H9 (cell line): ENCODE data around the gene SLC9A9. TPM values are rescaled to one million over a fixed set of nuclear protein-coding genes. Genes with fewer than 3 reads are reported as not detected.

Experiments used
- DNase-seq: peaks from one replicate; pipeline ENCODE4 v3.0.0-alpha.2; 2017
- H2AFZ ChIP-seq: one replicate; pipeline ENCODE4 v1.6.1; 2013; ENCODE audit warnings: mild to moderate bottlenecking, low read length, control low read depth, moderate library complexity
- H2AK5ac ChIP-seq: 2 replicates; pipeline ENCODE4 v1.6.1; 2013; ENCODE audit warnings: low read length, control low read depth, mixed read lengths; ENCODE audit not compliant: insufficient read length
- H2BK120ac ChIP-seq: one replicate; pipeline ENCODE4 v1.6.1; 2013; ENCODE audit warnings: low read depth, mild to moderate bottlenecking, low read length, control low read depth, inconsistent platforms; ENCODE audit not compliant: poor library complexity, severe bottlenecking
- H2BK12ac ChIP-seq: 2 replicates; pipeline ENCODE4 v1.6.1; 2013; ENCODE audit warnings: low read length, control low read depth, mixed read lengths, low read depth; ENCODE audit not compliant: insufficient read length
- H2BK15ac ChIP-seq: 2 replicates; pipeline ENCODE4 v1.6.1; 2013; ENCODE audit warnings: low read depth, low read length, control low read depth
- H2BK20ac ChIP-seq: one replicate; pipeline ENCODE4 v1.6.1; 2013; ENCODE audit warnings: low read depth, mild to moderate bottlenecking, low read length, control low read depth, inconsistent platforms; ENCODE audit not compliant: poor library complexity, severe bottlenecking
- H2BK5ac ChIP-seq: 2 replicates; pipeline ENCODE4 v1.6.1; 2013; ENCODE audit warnings: low read length, control low read depth, mixed read lengths; ENCODE audit not compliant: insufficient read length
- H3K14ac ChIP-seq: 2 replicates; pipeline ENCODE4 v1.6.1; 2013; ENCODE audit warnings: low read length, control low read depth; ENCODE audit not compliant: insufficient read depth
- H3K18ac ChIP-seq: 2 replicates; pipeline ENCODE4 v1.6.1; 2013; ENCODE audit warnings: low read depth, mild to moderate bottlenecking, mixed read lengths, low read length, control low read depth; ENCODE audit not compliant: insufficient read length
- H3K23ac ChIP-seq: 2 replicates; pipeline ENCODE4 v1.6.1; 2013; ENCODE audit warnings: low read length, control low read depth, mixed read lengths, low read depth; ENCODE audit not compliant: insufficient read length
- H3K23me2 ChIP-seq: 2 replicates; pipeline ENCODE4 v1.6.1; 2013; ENCODE audit warnings: low read depth, mild to moderate bottlenecking, mixed read lengths, low read length, control low read depth; ENCODE audit not compliant: insufficient read length, poor library complexity, severe bottlenecking
- H3K27ac ChIP-seq: 2 replicates; pipeline ENCODE4 v1.5.1; 2013; ENCODE audit warnings: low read length, control low read depth, mixed read lengths, low read depth; ENCODE audit not compliant: insufficient read length
- H3K27me3 ChIP-seq: 2 replicates; pipeline ENCODE4 v1.6.1; 2013; ENCODE audit warnings: low read length, control low read depth, inconsistent platforms; ENCODE audit not compliant: insufficient read depth
- H3K4ac ChIP-seq: 2 replicates; pipeline ENCODE4 v1.6.1; 2013; ENCODE audit warnings: low read depth, mild to moderate bottlenecking, control low read depth, inconsistent platforms, low read length, moderate library complexity
- H3K4me1 ChIP-seq: 2 replicates; pipeline ENCODE4 v1.6.1; 2013; ENCODE audit warnings: low read length, control low read depth, inconsistent platforms; ENCODE audit not compliant: insufficient read depth
- H3K4me2 ChIP-seq: 2 replicates; pipeline ENCODE4 v1.6.1; 2013; ENCODE audit warnings: low read length, control low read depth, mixed read lengths; ENCODE audit not compliant: insufficient read length, insufficient read depth
- H3K56ac ChIP-seq: 2 replicates; pipeline ENCODE4 v1.6.1; 2013; ENCODE audit warnings: low read depth, mild to moderate bottlenecking, mixed read lengths, low read length, control low read depth; ENCODE audit not compliant: insufficient read length
- H3K79me1 ChIP-seq: 2 replicates; pipeline ENCODE4 v1.6.1; 2013; ENCODE audit warnings: low read depth, mild to moderate bottlenecking, moderate library complexity, low read length, control low read depth, inconsistent platforms; ENCODE audit not compliant: insufficient read depth, poor library complexity, severe bottlenecking
- H3K79me2 ChIP-seq: 2 replicates; pipeline ENCODE4 v1.6.1; 2013; ENCODE audit warnings: low read length, control low read depth, inconsistent platforms; ENCODE audit not compliant: insufficient read depth
- H3K9ac ChIP-seq: 2 replicates; pipeline ENCODE4 v1.6.1; 2013; ENCODE audit warnings: low read length, control low read depth, mixed read lengths; ENCODE audit not compliant: insufficient read length; ENCODE audit errors: extremely low read depth
- H3K9me3 ChIP-seq: one replicate; pipeline ENCODE4 v1.6.1; 2013; ENCODE audit warnings: low read depth, low read length, inconsistent platforms; ENCODE audit not compliant: control insufficient read depth
- H3T11ph ChIP-seq: one replicate; pipeline ENCODE4 v1.6.1; 2013; ENCODE audit warnings: mild to moderate bottlenecking, low read length, control low read depth, inconsistent platforms
- H4K20me1 ChIP-seq: one replicate; pipeline ENCODE4 v1.6.1; 2013; ENCODE audit not compliant: control insufficient read depth, insufficient read length, insufficient read depth
- H4K5ac ChIP-seq: 2 replicates; pipeline ENCODE4 v1.6.1; 2013; ENCODE audit warnings: low read depth, mild to moderate bottlenecking, mixed read lengths, low read length, control low read depth; ENCODE audit not compliant: insufficient read length
- H4K8ac ChIP-seq: replicated peaks from 2 replicates; pipeline ENCODE4 v1.6.1; 2013; ENCODE audit warnings: low read length, control low read depth, mixed read lengths, low read depth; ENCODE audit not compliant: insufficient read length
- H4K91ac ChIP-seq: 2 replicates; pipeline ENCODE4 v1.6.1; 2013; ENCODE audit warnings: low read depth, mild to moderate bottlenecking, moderate library complexity, mixed read lengths, low read length, control low read depth; ENCODE audit not compliant: insufficient read length
- H3K27ac Mint-ChIP-seq, 3 experiments: 2 replicates in 2 of 3; 3 replicates in 1 of 3; pipeline ENCODE4 v1.8.0; 2020 to 2021; ENCODE audit warnings: mixed read lengths in 3 of 3, mild to moderate bottlenecking in 1 of 3, moderate library complexity in 1 of 3
- H3K27me3 Mint-ChIP-seq: 2 replicates; pipeline ENCODE4 v1.8.0; 2021; ENCODE audit warnings: low read depth, mild to moderate bottlenecking, moderate library complexity, mixed read lengths
- H3K36me3 Mint-ChIP-seq, 3 experiments: 2 replicates in 2 of 3; 3 replicates in 1 of 3; pipeline ENCODE4 v1.8.0; 2020 to 2021; ENCODE audit warnings: low read depth in 3 of 3, mixed read lengths in 3 of 3; ENCODE audit not compliant: insufficient read depth in 1 of 3
- H3K4me1 Mint-ChIP-seq, 2 experiments: 2 replicates each; pipeline ENCODE4 v1.8.0; 2020; ENCODE audit warnings: mixed read lengths in 2 of 2
- H3K4me3 Mint-ChIP-seq, 2 experiments: 2 replicates in 1 of 2; 3 replicates in 1 of 2; pipeline ENCODE4 v1.8.0; 2020 to 2021; ENCODE audit warnings: mild to moderate bottlenecking in 2 of 2, mixed read lengths in 2 of 2, moderate library complexity in 1 of 2
- H3K9me3 Mint-ChIP-seq, 2 experiments: 2 replicates in 1 of 2; 3 replicates in 1 of 2; pipeline ENCODE4 v1.8.0; 2020; ENCODE audit warnings: mild to moderate bottlenecking in 2 of 2, mixed read lengths in 2 of 2, moderate library complexity in 1 of 2
- CTCF ChIP-seq: fragments of 200-600 bp; sonication (generic); conservative IDR thresholded peaks from 3 replicates; pipeline ENCODE4 v1.8.0; 2021; ENCODE audit warnings: antibody characterized with exemption, mild to moderate bottlenecking
- WGBS: extraction: QIAGEN DNeasy Blood & Tissue Kit; methylation state at CpG from one replicate; pipeline ENCODE4 v1.1.7; 2013; ENCODE audit warnings: missing lambda C conversion rate, low lambda C conversion rate, mixed read lengths; ENCODE audit not compliant: insufficient read length; ENCODE audit errors: extremely low coverage; 5-methylcytosine and 5-hydroxymethylcytosine counted together
- total RNA-seq: library from RNA; stranded (reverse); gene quantifications from 2 replicates; pipeline ENCODE4 v1.2.1, GENCODE V29; 2021

SLC9A9 gene
- total RNA-seq, 1 experiment from 2014 or later = 0.35 TPM

GRCh38 chr3:143843587-143843986 is 4.7 kb downstream of the SLC9A9 start:
- no peak overlapping the region for H2BK15ac ChIP-seq
- no peak overlapping the region for H3K14ac ChIP-seq
- Mint-ChIP-seq H3K4me1 (peaks cover 35 to 36% of the 10 kb centered on the region in 2 experiments), H3K4me3 (no peak overlapping the region), H3K27ac (no peak overlapping the region), H3K9me3 (no peaks in the 10 kb centered on the region), H3K27me3 (no peaks in the 10 kb centered on the region), H3K36me3 (no peaks in the 10 kb centered on the region)
- H3K27ac ChIP-seq = no peak overlapping the region
- no peak overlapping the region for H4K5ac ChIP-seq
- H2BK120ac ChIP-seq = no peak overlapping the region
- no CpG with 5 or more reads among the region's 2 CpGs for WGBS
- no peak overlapping the region for H3T11ph ChIP-seq
- no peaks in the 10 kb centered on the region for H3K79me2 ChIP-seq
- H3K18ac ChIP-seq = no peak overlapping the region
- no peaks in the 10 kb centered on the region; the same call in 1 of the 2 replicates for H3K4me1 ChIP-seq
- H3K79me1 ChIP-seq = no peaks in the 10 kb centered on the region
- no peak overlapping the region for H3K4ac ChIP-seq
- no peak overlapping the region for H2BK20ac ChIP-seq
- H3K27me3 ChIP-seq = no peaks in the 10 kb centered on the region
- no peak overlapping the region for H2BK5ac ChIP-seq
- no peak overlapping the region for H2AK5ac ChIP-seq
- H2BK12ac ChIP-seq = no peak overlapping the region
- no peaks in the 10 kb centered on the region for H4K20me1 ChIP-seq
- DNase-seq = no peak
- H3K9ac ChIP-seq = no peak overlapping the region
- H3K4me2 ChIP-seq = no peak overlapping the region
- H2AFZ ChIP-seq = no peak overlapping the region
- no peak overlapping the region for H4K91ac ChIP-seq
- no peaks in the 10 kb centered on the region for H3K23me2 ChIP-seq
- no peaks in the 10 kb centered on the region for H3K9me3 ChIP-seq
- H4K8ac ChIP-seq = no peak overlapping the region
- H3K23ac ChIP-seq = no peak overlapping the region
- no peak for TF ChIP-seq CTCF
- no peak overlapping the region for H3K56ac ChIP-seq
